ENCODE results near the gene PPP1R27. TPM values are rescaled to one million over a fixed set of nuclear protein-coding genes. Genes with fewer than 3 reads are reported as not detected.

The PPP1R27 gene
- total RNA-seq, 6 donors from 2014 or later, result not detected

DNA sequence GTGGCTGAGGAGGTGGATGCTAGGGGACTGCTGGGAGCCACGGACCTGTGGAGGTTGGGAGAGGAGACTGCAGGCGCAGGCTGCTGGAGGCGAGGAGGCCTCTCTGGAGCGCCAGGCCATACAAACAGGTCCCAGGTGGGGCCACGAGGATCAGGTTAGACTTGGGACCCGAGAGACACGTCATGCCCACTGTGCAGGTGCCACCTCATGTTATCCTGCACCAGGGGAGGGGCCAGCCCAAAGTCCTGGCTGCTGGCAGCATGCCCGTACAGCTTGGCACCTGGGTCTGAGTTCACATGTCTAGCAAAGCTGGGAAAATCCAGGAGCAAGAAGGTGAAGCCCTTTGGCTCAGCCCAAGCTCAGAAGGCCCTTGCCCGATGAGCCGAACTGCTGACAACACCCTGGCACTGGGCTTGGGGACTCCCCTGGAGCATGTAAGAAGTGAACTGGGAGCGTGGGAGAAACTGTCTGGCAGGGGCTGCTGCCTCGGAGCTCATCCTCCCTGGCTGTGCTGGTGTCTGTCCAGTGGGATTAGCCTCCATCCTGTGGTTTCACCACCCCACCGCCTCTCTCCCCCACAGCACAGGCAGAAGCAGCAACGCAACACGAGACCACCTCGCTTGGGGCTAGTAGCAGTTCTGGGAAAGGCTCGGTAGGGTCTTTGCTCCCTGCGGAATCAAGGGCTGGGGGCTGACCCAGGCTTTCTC is 31.0 kb upstream of the PPP1R27 start:
- Histone ChIP-seq H3K36me3 (peaks cover 14 to 67% (median 34%) of the 10 kb centered on the region in 4 donors), H3K9me3 (no peaks in the 10 kb centered on the region), H3K4me1 (peaks cover 43 to 77% (median 47%) of the 10 kb centered on the region in 4 donors), H3K27ac (peak overlapping the region in 1 of 4 donors; percentile 97), H3K27me3 (no peaks in the 10 kb centered on the region), H3K4me3 (no peak overlapping the region)
- TF ChIP-seq, protein P1, sequence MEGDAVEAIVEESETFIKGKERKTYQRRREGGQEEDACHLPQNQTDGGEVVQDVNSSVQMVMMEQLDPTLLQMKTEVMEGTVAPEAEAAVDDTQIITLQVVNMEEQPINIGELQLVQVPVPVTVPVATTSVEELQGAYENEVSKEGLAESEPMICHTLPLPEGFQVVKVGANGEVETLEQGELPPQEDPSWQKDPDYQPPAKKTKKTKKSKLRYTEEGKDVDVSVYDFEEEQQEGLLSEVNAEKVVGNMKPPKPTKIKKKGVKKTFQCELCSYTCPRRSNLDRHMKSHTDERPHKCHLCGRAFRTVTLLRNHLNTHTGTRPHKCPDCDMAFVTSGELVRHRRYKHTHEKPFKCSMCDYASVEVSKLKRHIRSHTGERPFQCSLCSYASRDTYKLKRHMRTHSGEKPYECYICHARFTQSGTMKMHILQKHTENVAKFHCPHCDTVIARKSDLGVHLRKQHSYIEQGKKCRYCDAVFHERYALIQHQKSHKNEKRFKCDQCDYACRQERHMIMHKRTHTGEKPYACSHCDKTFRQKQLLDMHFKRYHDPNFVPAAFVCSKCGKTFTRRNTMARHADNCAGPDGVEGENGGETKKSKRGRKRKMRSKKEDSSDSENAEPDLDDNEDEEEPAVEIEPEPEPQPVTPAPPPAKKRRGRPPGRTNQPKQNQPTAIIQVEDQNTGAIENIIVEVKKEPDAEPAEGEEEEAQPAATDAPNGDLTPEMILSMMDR (IDR thresholded peaks at IDR 0.05), result no peak
- TF ChIP-seq EP300 (IDR thresholded peaks at IDR 0.05) (no peak), POLR2AphosphoS5 (IDR thresholded peaks at IDR 0.05) (no peak), POLR2A (IDR thresholded peaks at IDR 0.05) (no peak)
- ATAC-seq (ENCODE audit: low FRiP score in 2 of 2) (no peak), DNase-seq (peak in 1 of 2 donors; percentile 63)
- WGBS, 2 donors, result 85% methylated on average over 10 to 14 of the region's 18 CpGs

GRCh38 chr17:81865358-81865732 is 30.5 kb upstream of the PPP1R27 start:
- Histone ChIP-seq H3K4me3 (no peak overlapping the region), H3K27me3 (no peaks in the 10 kb centered on the region), H3K27ac (no peak overlapping the region), H3K9me3 (no peaks in the 10 kb centered on the region), H3K36me3 (peaks cover 14 to 66% (median 34%) of the 10 kb centered on the region in 4 donors), H3K4me1 (peaks cover 43 to 76% (median 47%) of the 10 kb centered on the region in 4 donors)
- 94 to 95% methylated on average over 8 of the region's 8 CpGs for WGBS, 2 donors
- ATAC-seq (ENCODE audit: low FRiP score in 2 of 2) (no peak), DNase-seq (peak in 1 of 2 donors; percentile 49)
- TF ChIP-seq POLR2AphosphoS5 (IDR thresholded peaks at IDR 0.05), result no peak
- no peak for TF ChIP-seq EP300 (IDR thresholded peaks at IDR 0.05)

GRCh38 chr17:81863833-81864768 is 29.3 kb upstream of the PPP1R27 start:
- TF ChIP-seq POLR2A (IDR thresholded peaks at IDR 0.05), result no peak
- 65 to 84% methylated on average over 4 to 9 of the region's 9 CpGs for WGBS, 2 donors
- Histone ChIP-seq H3K36me3 (peaks cover 8 to 54% (median 26%) of the 10 kb centered on the region in 4 donors), H3K27ac (no peak overlapping the region), H3K4me3 (no peak overlapping the region), H3K9me3 (no peaks in the 10 kb centered on the region), H3K27me3 (no peaks in the 10 kb centered on the region), H3K4me1 (peaks cover 37 to 70% (median 40%) of the 10 kb centered on the region in 4 donors)
- ATAC-seq (ENCODE audit: low FRiP score in 2 of 2) (no peak), DNase-seq (no peak)

DNA sequence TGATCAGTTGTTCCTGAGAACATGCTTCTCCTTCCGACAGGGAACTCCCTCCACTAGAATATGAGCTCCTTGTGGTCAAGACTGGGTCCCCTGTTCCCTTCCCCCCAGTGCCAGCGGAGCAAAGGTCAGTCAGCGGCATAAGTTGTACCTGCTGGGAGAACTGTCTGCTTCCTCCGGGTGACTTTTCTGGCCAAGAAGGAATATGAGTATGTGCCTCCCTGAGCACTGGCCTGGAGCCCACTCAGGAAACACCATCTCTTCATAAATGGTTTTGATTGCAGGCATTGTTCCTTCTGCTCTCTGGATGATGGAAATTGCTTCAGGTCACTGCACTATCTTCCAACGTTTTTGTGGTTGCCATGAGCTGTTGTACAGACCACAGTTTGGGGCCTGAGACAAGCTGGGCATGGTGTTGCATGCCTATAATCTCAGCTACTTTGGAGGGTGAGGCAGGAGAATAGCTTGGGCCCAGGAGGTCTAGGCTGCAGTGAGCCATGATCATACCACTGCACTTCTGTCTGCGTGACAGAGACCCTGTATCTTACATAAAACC is 28.3 kb upstream of the PPP1R27 start:
- H3K4me1 ChIP-seq, result peaks cover 37 to 70% (median 42%) of the 10 kb centered on the region in 4 donors
- no peak overlapping the region for H3K4me3 ChIP-seq
- WGBS, 2 donors, result 77 to 79% methylated on average over 6 of the region's 6 CpGs
- DNase-seq, result no peak
- no peaks in the 10 kb centered on the region for H3K27me3 ChIP-seq
- TF ChIP-seq, protein P1 (IDR thresholded peaks at IDR 0.05), result no peak
- TF ChIP-seq POLR2A (IDR thresholded peaks at IDR 0.05) (no peak), EP300 (IDR thresholded peaks at IDR 0.05) (no peak), POLR2AphosphoS5 (IDR thresholded peaks at IDR 0.05) (no peak)
- H3K27ac ChIP-seq, result peak overlapping the region in 1 of 4 donors; percentile 33
- H3K9me3 ChIP-seq, result no peaks in the 10 kb centered on the region
- no peak for ATAC-seq (ENCODE audit: low FRiP score in 2 of 2)
- peaks cover under 1 to 54% (median 24%) of the 10 kb centered on the region in 4 donors for H3K36me3 ChIP-seq

DNA sequence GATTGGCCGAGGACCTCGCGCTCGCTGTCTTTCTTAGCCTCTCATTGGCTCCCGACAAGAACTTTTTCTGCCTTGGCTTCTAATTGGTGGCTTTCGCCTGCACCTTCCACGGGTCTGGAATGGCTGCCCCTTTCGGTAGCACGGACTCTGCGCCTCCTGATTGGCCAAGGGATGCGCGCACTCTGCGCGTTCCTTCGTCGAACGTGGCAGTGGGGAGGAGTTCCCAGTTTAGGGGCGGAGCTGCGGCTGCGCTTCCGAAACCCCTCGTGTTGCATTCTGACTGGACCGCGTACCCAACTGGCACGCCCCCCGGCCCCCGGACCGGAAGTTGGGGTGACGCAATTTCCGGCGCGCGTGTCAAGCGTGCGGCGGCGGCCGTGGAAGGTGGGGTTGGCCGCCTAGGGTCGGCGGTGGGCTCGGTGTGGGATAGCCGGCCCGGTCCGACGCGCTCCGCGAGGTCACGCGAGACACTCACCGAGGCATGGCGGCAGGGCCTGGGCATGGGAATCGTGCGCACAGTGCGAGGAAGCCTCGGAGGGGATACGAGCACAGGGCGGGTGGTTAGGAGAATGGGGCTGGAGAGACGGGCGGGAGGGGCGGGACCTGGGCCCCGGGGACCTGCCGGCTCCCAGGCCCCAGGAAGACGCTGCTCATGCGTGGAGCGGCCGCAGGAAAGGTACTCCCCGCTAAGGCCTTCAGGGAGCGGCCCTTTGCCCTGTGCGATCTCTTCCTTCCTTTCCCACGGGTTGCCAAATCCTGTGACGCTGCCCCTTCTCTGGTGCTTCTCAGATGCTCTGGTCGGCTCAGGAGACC is 26.1 kb upstream of the PPP1R27 start:
- TF ChIP-seq EP300 (IDR thresholded peaks at IDR 0.05) (peak in 1 of 4 donors; percentile 82), POLR2A (IDR thresholded peaks at IDR 0.05) (peak; percentile 86 to 98 (median 90)), POLR2AphosphoS5 (IDR thresholded peaks at IDR 0.05) (peak; percentile 99 to 100)
- TF ChIP-seq, protein P1 (IDR thresholded peaks at IDR 0.05), result peak in 3 of 6 experiments; percentile 44 to 52 (median 48)
- Histone ChIP-seq H3K36me3 (peaks cover 0 to 56% (median 24%) of the 10 kb centered on the region in 4 donors), H3K27me3 (no peaks in the 10 kb centered on the region), H3K27ac (peak overlapping the region; percentile 93 to 98 (median 96)), H3K4me1 (peaks cover 36 to 64% (median 38%) of the 10 kb centered on the region in 4 donors), H3K4me3 (peak overlapping the region; percentile 65 to 97 (median 91)), H3K9me3 (no peaks in the 10 kb centered on the region)
- ATAC-seq (ENCODE audit: low FRiP score in 2 of 2) (peak; percentile 95 to 99), DNase-seq (peak; percentile 99 to 100)
- WGBS, 2 donors, result 0% methylated on average over 55 of the region's 74 CpGs; no CpG with 5 or more reads in 1 of the 2 donors
